Measurements from ENCODE around the gene NRXN3.
"Not testable (repeated sequence)": the region's sequence is repeated elsewhere in the genome, so short reads cannot be mapped to it uniquely, and the experiment has no call there.

The NRXN3 gene

GRCh38 chr14:78403278-78403815 lies 233.2 kb downstream of the NRXN3 start:
- DNase-seq = peak in 6 of 58 donors; percentile 1 to 18 (median 14)

- DNase-seq = peak in 3 of 58 donors; percentile 1 to 35 (median 9)
Observed at GRCh38 chr14:78405079-78405856, 235.1 kb downstream of the NRXN3 start.

- DNase-seq = no peak
Observed at GRCh38 chr14:78412475-78412874, 242.3 kb downstream of the NRXN3 start.

GRCh38 chr14:78414172-78414571 lies 244.0 kb downstream of the NRXN3 start:
- no peak for DNase-seq

GRCh38 chr14:78417532-78417931 lies 247.4 kb downstream of the NRXN3 start:
- no peak for DNase-seq

- no peak for DNase-seq
Observed at GRCh38 chr14:78424311-78424710, 254.1 kb downstream of the NRXN3 start.

- DNase-seq = peak in 7 of 58 donors; percentile 1 to 25 (median 7)
Observed at GRCh38 chr14:78425330-78425729, 255.2 kb downstream of the NRXN3 start.

GRCh38 chr14:78425782-78426181 lies 255.6 kb downstream of the NRXN3 start:
- no peak for DNase-seq

GRCh38 chr14:78432046-78432445 lies 261.9 kb downstream of the NRXN3 start:
- no peak for DNase-seq

- DNase-seq = not testable (repeated sequence)
Observed at GRCh38 chr14:78437448-78437847, 267.3 kb downstream of the NRXN3 start.

GRCh38 chr14:78440356-78440894 lies 270.3 kb downstream of the NRXN3 start:
- no peak for DNase-seq

GRCh38 chr14:78443834-78444233 lies 273.7 kb downstream of the NRXN3 start:
- DNase-seq = no peak

GRCh38 chr14:78445275-78445674 lies 275.1 kb downstream of the NRXN3 start:
- no peak for DNase-seq

- DNase-seq = no peak
Observed at GRCh38 chr14:78446807-78447206, 276.6 kb downstream of the NRXN3 start.

- DNase-seq = peak in 48 of 58 donors; percentile 2 to 78 (median 31)
Observed at GRCh38 chr14:78448164-78449094, 278.3 kb downstream of the NRXN3 start.

GRCh38 chr14:78450669-78451318 lies 280.6 kb downstream of the NRXN3 start:
- no peak for DNase-seq

- no peak for DNase-seq
Observed at GRCh38 chr14:78451319-78451695, 281.1 kb downstream of the NRXN3 start.

GRCh38 chr14:78455896-78456435 lies 285.8 kb downstream of the NRXN3 start:
- peak in 13 of 58 donors; percentile 4 to 41 (median 21) for DNase-seq

- no peak for DNase-seq
Observed at GRCh38 chr14:78469947-78470346, 299.8 kb downstream of the NRXN3 start.

- no peak for DNase-seq
Observed at GRCh38 chr14:78479127-78479780, 309.1 kb downstream of the NRXN3 start.

Data from anterior cingulate cortex (tissue), 58 donors.